Progenitor cell of endocrine pancreas (in vitro differentiated cells): ENCODE measurements around the gene ADARB2. TPM values are rescaled to one million over a fixed set of nuclear protein-coding genes. Genes with fewer than 3 reads are reported as not detected.
A peak's percentile ranks its signal among the peaks of the same experiment; 100 is the strongest.

ENCODE experiments used
- DNase-seq: peaks from one replicate; pipeline ENCODE4 v3.0.0; 2021; ENCODE audit warnings: low spot score; ENCODE audit not compliant: unreplicated experiment
- H3K27ac Mint-ChIP-seq: 2 replicates; pipeline ENCODE4 v1.8.0; 2021; ENCODE audit warnings: mild to moderate bottlenecking, moderate library complexity, mixed read lengths
- H3K27me3 Mint-ChIP-seq: 2 replicates; pipeline ENCODE4 v1.8.0; 2021; ENCODE audit warnings: mixed read lengths
- H3K36me3 Mint-ChIP-seq: 2 replicates; pipeline ENCODE4 v1.8.0; 2022; ENCODE audit warnings: mixed read lengths; ENCODE audit not compliant: insufficient read depth
- H3K4me1 Mint-ChIP-seq: 2 replicates; pipeline ENCODE4 v1.8.0; 2021; ENCODE audit warnings: low read depth, mixed read lengths
- H3K4me3 Mint-ChIP-seq: 2 replicates; pipeline ENCODE4 v1.8.0; 2021; ENCODE audit warnings: low read depth, mild to moderate bottlenecking, moderate library complexity, mixed read lengths
- H3K9me3 Mint-ChIP-seq: 2 replicates; pipeline ENCODE4 v1.8.0; 2021; ENCODE audit warnings: low read depth, mixed read lengths
- total RNA-seq: library from RNA; stranded (reverse); gene quantifications from 2 replicates; pipeline ENCODE4 v1.2.1, GENCODE V29; 2021
- TF ChIP-seq, protein P1 (sequence below): fragments of 200-600 bp; sonication (generic); IDR thresholded peaks from one replicate; pipeline ENCODE4 v1.5.0; 2021; ENCODE audit warnings: antibody characterized with exemption, mild to moderate bottlenecking; ENCODE audit not compliant: unreplicated experiment

The ADARB2 gene
- total RNA-seq, 1 donor from 2014 or later: 1.3 TPM

DNA sequence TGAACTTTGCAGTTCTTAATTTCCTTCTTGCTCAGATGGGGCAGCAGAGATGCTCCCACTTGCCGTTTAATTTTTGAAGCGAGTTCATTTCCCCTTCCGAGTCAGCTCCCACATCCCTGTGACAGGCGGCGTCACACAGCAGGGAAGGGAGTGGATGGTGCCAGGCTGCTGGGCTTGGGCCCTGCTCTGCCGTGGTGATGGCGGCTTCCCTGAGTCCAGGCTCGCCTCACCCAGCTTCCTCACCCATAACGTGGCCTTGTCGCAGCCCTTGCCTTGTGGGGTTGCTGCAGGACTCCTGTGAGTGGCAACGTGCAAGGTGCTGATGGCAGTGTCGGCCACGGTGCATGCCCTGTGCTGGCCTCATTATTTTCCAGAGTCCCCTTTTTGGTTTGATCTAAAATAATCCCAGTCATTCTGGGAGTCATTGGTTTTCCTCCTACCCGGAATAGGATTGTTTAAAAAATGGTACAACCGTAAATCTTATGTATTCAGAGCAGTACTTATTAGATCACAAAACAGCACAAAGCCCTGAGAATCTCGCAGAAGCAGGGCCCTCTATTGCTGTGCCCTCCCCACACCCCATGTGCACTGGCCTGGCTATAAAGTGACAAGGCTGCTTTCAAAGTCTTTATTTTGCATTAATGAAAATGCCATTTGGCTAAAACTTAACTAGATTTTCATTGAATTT, 421.1 kb downstream of the ADARB2 start:
- peaks cover 3% of the 10 kb centered on the region for H3K4me1 Mint-ChIP-seq
- H3K27ac Mint-ChIP-seq: no peak overlapping the region
- DNase-seq: no peak

GRCh38 chr10:1315178-1315577, 422.1 kb downstream of the ADARB2 start:
- TF ChIP-seq, protein P1, sequence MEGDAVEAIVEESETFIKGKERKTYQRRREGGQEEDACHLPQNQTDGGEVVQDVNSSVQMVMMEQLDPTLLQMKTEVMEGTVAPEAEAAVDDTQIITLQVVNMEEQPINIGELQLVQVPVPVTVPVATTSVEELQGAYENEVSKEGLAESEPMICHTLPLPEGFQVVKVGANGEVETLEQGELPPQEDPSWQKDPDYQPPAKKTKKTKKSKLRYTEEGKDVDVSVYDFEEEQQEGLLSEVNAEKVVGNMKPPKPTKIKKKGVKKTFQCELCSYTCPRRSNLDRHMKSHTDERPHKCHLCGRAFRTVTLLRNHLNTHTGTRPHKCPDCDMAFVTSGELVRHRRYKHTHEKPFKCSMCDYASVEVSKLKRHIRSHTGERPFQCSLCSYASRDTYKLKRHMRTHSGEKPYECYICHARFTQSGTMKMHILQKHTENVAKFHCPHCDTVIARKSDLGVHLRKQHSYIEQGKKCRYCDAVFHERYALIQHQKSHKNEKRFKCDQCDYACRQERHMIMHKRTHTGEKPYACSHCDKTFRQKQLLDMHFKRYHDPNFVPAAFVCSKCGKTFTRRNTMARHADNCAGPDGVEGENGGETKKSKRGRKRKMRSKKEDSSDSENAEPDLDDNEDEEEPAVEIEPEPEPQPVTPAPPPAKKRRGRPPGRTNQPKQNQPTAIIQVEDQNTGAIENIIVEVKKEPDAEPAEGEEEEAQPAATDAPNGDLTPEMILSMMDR: no peak
- DNase-seq: no peak

More for the DNA sequence above, 421.1 kb downstream of the ADARB2 start:
- H3K27me3 Mint-ChIP-seq: peaks cover 3% of the 10 kb centered on the region
- TF ChIP-seq, protein P1: no peak
- no peak overlapping the region for H3K4me3 Mint-ChIP-seq
- no peaks in the 10 kb centered on the region for H3K36me3 Mint-ChIP-seq
- no peaks in the 10 kb centered on the region for H3K9me3 Mint-ChIP-seq

GRCh38 chr10:1311726-1312125, 425.6 kb downstream of the ADARB2 start:
- Mint-ChIP-seq H3K4me3 (no peak overlapping the region), H3K27ac (no peak overlapping the region), H3K9me3 (no peaks in the 10 kb centered on the region), H3K4me1 (peaks cover 6% of the 10 kb centered on the region), H3K27me3 (peaks cover 3% of the 10 kb centered on the region), H3K36me3 (no peaks in the 10 kb centered on the region)
- DNase-seq: no peak
- TF ChIP-seq, protein P1: no peak

More at GRCh38 chr10:1315178-1315577, 422.1 kb downstream of the ADARB2 start:
- Mint-ChIP-seq H3K27me3 (peaks cover 3% of the 10 kb centered on the region), H3K4me3 (no peak overlapping the region), H3K36me3 (no peaks in the 10 kb centered on the region), H3K4me1 (peaks cover 4% of the 10 kb centered on the region), H3K27ac (no peak overlapping the region), H3K9me3 (no peaks in the 10 kb centered on the region)

- no peak for DNase-seq
- H3K4me3 Mint-ChIP-seq: no peak overlapping the region
- H3K27me3 Mint-ChIP-seq: peaks cover 3% of the 10 kb centered on the region
- peaks cover 3% of the 10 kb centered on the region for H3K4me1 Mint-ChIP-seq
- H3K36me3 Mint-ChIP-seq: no peaks in the 10 kb centered on the region
- no peaks in the 10 kb centered on the region for H3K9me3 Mint-ChIP-seq
- TF ChIP-seq, protein P1: no peak
- peak overlapping the region; percentile 17 for H3K27ac Mint-ChIP-seq
Measured at GRCh38 chr10:1310271-1310789, 427.0 kb downstream of the ADARB2 start.

DNA sequence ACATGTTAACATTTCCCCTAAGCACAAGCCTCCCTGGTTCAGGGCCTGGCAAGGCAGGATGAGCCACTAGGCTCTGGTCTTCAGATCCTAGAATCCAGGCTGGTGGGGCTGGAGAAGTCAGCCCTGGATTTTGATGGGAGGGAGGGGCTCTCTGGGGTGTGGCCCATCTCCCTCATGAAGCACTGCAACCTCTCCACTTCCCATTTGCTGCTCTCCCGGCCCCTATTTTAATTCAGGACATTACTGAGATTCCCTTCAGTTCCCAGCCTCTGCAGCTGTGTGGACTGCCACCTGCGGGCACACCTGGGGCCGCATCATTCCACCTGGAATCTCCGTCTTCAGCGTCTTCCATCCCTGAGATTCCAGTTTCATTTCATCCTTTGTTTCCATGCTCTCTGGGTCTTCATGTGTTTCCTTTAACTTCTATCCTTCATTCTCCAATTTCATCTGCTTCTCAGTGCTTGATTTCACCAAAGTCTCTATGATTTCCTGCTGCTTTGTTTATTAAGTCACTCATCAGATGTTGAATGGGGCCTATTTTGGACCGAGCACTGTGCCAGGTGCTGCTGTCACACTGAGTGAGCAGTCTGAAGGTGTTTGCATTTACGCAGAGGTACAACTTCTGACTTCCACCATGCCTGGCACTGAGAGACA, 427.6 kb downstream of the ADARB2 start:
- Mint-ChIP-seq H3K4me3 (no peak overlapping the region), H3K27me3 (peaks cover 3% of the 10 kb centered on the region), H3K27ac (peak overlapping the region; percentile 17), H3K4me1 (peaks cover 3% of the 10 kb centered on the region), H3K36me3 (no peaks in the 10 kb centered on the region), H3K9me3 (no peaks in the 10 kb centered on the region)
- TF ChIP-seq, protein P1: no peak
- DNase-seq: no peak
